Activated naive CD8-positive, alpha-beta T cell (primary cell): ENCODE results near the gene TIPARP.

ENCODE experiments used
- H3K27ac Mint-ChIP-seq: one replicate; pipeline ENCODE4 v1.8.0; 2021; ENCODE audit warnings: mixed read lengths
- H3K27me3 Mint-ChIP-seq: one replicate; pipeline ENCODE4 v1.8.0; 2021; ENCODE audit warnings: mixed read lengths
- H3K36me3 Mint-ChIP-seq: one replicate; pipeline ENCODE4 v1.8.0; 2021; ENCODE audit warnings: mixed read lengths
- H3K4me1 Mint-ChIP-seq: one replicate; pipeline ENCODE4 v1.8.0; 2021; ENCODE audit warnings: low read depth, mixed read lengths
- H3K4me3 Mint-ChIP-seq: one replicate; pipeline ENCODE4 v1.8.0; 2021; ENCODE audit warnings: mild to moderate bottlenecking, mixed read lengths
- H3K9me3 Mint-ChIP-seq: one replicate; pipeline ENCODE4 v1.8.0; 2021; ENCODE audit warnings: low read depth, mixed read lengths

The TIPARP gene

DNA sequence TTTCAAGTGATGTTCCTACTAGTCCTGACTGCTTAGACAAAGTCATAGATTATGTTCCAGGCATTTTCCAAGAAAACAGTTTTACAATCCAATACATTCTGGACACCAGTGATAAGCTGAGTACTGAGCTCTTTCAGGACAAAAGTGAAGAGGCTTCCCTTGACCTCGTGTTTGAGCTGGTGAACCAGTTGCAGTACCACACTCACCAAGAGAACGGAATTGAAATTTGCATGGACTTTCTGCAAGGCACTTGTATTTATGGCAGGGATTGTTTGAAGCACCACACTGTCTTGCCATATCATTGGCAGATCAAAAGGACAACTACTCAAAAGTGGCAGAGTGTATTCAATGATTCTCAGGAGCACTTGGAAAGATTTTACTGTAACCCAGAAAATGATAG lies 3.8 kb downstream of the TIPARP start:
- no peaks in the 10 kb centered on the region for H3K27me3 Mint-ChIP-seq
- peak overlapping the region; percentile 97 for H3K4me3 Mint-ChIP-seq
- peak overlapping the region; percentile 66 for H3K27ac Mint-ChIP-seq
- no peaks in the 10 kb centered on the region for H3K9me3 Mint-ChIP-seq
- peaks cover 70% of the 10 kb centered on the region for H3K4me1 Mint-ChIP-seq
- peaks cover 32% of the 10 kb centered on the region for H3K36me3 Mint-ChIP-seq

DNA sequence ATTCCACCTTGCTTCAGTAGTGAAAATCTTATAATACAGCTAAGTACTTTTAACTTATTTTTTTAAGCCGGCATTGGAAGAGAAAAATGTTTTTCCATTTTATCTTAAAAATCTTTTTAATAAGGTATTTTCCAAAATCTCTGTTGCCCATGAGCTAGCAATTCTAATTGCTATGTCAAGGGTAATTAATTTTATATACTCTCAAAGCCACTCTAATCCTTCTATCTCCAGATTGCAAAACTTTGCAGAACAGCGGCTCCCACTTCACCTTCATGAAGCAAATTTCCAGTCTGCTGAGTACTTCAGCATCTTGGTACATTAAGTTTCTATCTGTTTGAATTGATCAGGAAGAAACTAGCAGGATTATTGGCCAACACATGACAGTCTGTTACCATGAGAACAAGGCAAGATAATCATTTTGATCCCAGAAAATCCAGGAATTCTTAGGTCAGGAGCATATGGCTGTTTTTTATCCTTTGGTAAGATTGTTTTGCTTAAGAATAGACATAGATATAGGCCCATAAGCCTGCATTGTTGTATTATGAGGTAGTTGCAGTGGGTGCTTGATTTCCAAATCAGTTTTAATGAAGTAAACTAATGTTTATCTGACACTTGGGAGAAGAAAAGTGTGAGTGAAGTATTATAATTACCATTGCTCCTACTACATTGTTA lies 6.0 kb downstream of the TIPARP start:
- no peak overlapping the region for H3K27ac Mint-ChIP-seq
- H3K4me3 Mint-ChIP-seq, result peak overlapping the region; percentile 65
- H3K36me3 Mint-ChIP-seq, result peaks cover 32% of the 10 kb centered on the region
- no peaks in the 10 kb centered on the region for H3K27me3 Mint-ChIP-seq
- no peaks in the 10 kb centered on the region for H3K9me3 Mint-ChIP-seq
- peaks cover 80% of the 10 kb centered on the region for H3K4me1 Mint-ChIP-seq

- H3K4me3 Mint-ChIP-seq, result peak overlapping the region; percentile 65
Measured at GRCh38 chr3:156681002-156681401, 6.6 kb downstream of the TIPARP start.

GRCh38 chr3:156682501-156682900 lies 8.1 kb downstream of the TIPARP start:
- peaks cover 31% of the 10 kb centered on the region for H3K36me3 Mint-ChIP-seq
- no peaks in the 10 kb centered on the region for H3K27me3 Mint-ChIP-seq
- H3K27ac Mint-ChIP-seq, result no peak overlapping the region
- peak overlapping the region; percentile 13 for H3K4me3 Mint-ChIP-seq
- peaks cover 84% of the 10 kb centered on the region for H3K4me1 Mint-ChIP-seq
- H3K9me3 Mint-ChIP-seq, result no peaks in the 10 kb centered on the region

More at GRCh38 chr3:156681002-156681401, 6.6 kb downstream of the TIPARP start:
- H3K27me3 Mint-ChIP-seq, result no peaks in the 10 kb centered on the region
- no peak overlapping the region for H3K27ac Mint-ChIP-seq
- H3K4me1 Mint-ChIP-seq, result peaks cover 86% of the 10 kb centered on the region
- H3K36me3 Mint-ChIP-seq, result peaks cover 32% of the 10 kb centered on the region
- H3K9me3 Mint-ChIP-seq, result no peaks in the 10 kb centered on the region

DNA sequence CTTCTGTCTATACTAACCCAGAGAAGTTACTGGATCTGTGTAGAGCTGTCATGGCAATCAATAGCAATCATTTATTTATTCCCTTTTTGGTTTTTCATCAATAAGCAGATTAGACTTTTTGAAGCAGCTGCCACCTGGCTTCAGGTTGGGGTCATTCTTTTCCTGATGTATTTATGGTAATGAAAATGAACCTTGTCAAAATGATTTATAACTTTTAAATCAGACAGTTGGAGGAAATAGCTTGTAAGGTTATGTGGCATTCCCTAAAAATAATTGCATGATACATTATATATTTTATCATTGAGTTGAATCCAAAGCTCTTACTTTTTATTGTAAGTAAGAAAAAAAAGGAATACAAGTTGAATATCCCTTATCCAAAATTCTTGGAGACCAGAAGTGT lies 8.6 kb downstream of the TIPARP start:
- Mint-ChIP-seq H3K9me3 (no peaks in the 10 kb centered on the region), H3K4me3 (no peak overlapping the region), H3K36me3 (peaks cover 29% of the 10 kb centered on the region), H3K4me1 (peaks cover 84% of the 10 kb centered on the region), H3K27me3 (no peaks in the 10 kb centered on the region), H3K27ac (no peak overlapping the region)

GRCh38 chr3:156685198-156685597 lies 10.8 kb downstream of the TIPARP start:
- Mint-ChIP-seq H3K27ac (no peak overlapping the region), H3K27me3 (no peaks in the 10 kb centered on the region), H3K36me3 (peaks cover 26% of the 10 kb centered on the region), H3K9me3 (no peaks in the 10 kb centered on the region), H3K4me1 (peaks cover 85% of the 10 kb centered on the region), H3K4me3 (peak overlapping the region; percentile 38)

- Mint-ChIP-seq H3K4me3 (peak overlapping the region; percentile 38), H3K4me1 (peaks cover 83% of the 10 kb centered on the region), H3K27me3 (no peaks in the 10 kb centered on the region), H3K9me3 (no peaks in the 10 kb centered on the region), H3K36me3 (peaks cover 21% of the 10 kb centered on the region), H3K27ac (peak overlapping the region; percentile 25)
Measured at GRCh38 chr3:156685752-156686151, 11.4 kb downstream of the TIPARP start.

- no peaks in the 10 kb centered on the region for H3K9me3 Mint-ChIP-seq
- no peaks in the 10 kb centered on the region for H3K27me3 Mint-ChIP-seq
- H3K36me3 Mint-ChIP-seq, result peaks cover 13% of the 10 kb centered on the region
- H3K27ac Mint-ChIP-seq, result peak overlapping the region; percentile 12
- peaks cover 81% of the 10 kb centered on the region for H3K4me1 Mint-ChIP-seq
- peak overlapping the region; percentile 15 for H3K4me3 Mint-ChIP-seq
Measured at GRCh38 chr3:156687023-156687422, 12.6 kb downstream of the TIPARP start.

DNA sequence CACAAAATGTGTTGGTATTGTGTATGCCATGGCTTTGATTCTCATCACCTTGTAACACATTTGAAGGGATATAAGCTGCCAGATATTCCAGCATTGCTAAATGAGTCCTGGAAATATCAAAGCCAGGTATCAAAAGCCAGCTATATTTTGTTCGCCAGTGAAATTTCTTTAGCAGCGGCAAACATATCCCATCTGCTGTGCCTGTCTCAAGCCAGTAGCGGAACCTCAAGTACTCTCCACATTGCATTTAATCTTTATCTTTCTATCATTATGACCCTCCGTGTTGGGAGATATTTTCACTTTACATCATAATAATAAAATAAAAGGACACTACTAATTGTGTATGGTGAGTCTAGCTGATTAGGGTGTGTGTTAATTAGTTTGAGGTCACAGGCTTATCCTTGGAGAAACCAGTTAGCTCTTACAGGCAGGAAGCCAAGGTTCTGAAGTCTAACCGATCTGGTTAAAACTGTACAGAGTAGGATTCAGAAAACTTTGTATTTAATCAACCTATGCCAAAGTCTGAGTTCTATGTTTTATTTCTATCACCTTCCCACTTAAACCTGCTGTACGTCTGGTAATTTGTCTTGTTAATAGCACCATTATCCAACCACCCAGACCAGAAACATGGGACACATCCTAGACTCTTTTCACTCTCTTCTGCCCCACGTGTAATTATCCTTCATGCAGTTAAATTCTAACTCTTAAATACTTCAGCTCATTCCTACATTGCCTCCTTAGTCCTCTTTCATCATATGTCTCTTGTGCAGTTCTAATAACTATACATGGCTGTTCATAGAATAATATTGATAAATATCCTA lies 14.5 kb downstream of the TIPARP start:
- H3K27ac Mint-ChIP-seq, result peak overlapping the region; percentile 3
- no peak overlapping the region for H3K4me3 Mint-ChIP-seq
- peaks cover 67% of the 10 kb centered on the region for H3K4me1 Mint-ChIP-seq
- H3K27me3 Mint-ChIP-seq, result no peaks in the 10 kb centered on the region
- H3K36me3 Mint-ChIP-seq, result peaks cover 12% of the 10 kb centered on the region
- H3K9me3 Mint-ChIP-seq, result no peaks in the 10 kb centered on the region

DNA sequence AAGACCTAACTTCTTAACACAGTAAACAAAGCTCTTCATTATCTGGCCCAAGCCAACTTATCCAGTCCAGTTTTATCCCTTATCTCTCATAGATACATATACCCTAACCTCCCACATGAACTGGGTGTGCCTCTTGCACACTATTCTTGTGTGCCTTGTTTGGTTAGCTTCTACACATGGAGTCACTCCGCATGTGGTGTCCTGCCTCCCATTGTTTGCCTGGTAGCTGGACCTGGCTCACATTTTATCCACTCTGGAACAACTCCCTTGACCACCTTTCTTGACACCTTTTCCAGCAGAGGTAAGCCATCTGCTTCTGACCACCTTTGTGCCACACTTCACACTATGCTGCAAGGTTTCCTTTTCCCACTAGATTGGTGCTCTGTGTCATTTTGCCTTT lies 15.2 kb downstream of the TIPARP start:
- Mint-ChIP-seq H3K27ac (peak overlapping the region; percentile 77), H3K9me3 (no peaks in the 10 kb centered on the region), H3K4me3 (no peak overlapping the region), H3K4me1 (peaks cover 63% of the 10 kb centered on the region), H3K36me3 (peaks cover 12% of the 10 kb centered on the region), H3K27me3 (no peaks in the 10 kb centered on the region)

DNA sequence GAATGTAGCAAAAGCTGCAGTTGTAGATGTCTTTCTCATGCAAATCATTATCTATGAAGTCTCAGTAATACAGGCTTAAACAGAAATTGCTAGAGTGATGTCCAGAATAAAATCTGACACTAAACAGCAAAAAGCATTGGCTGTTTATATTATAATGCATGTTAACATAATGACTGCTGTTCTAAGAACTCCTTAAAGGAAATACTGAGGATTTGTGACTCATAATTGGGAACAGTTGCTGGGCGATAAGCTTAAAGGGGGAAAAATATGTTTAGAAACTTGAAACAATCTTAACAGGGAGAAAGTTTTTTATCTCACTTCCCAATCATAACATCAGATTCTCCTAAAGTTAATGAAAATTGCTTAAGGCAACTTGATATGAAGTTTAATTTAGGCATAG lies 17.5 kb downstream of the TIPARP start:
- no peaks in the 10 kb centered on the region for H3K27me3 Mint-ChIP-seq
- H3K9me3 Mint-ChIP-seq, result no peaks in the 10 kb centered on the region
- no peak overlapping the region for H3K27ac Mint-ChIP-seq
- H3K4me3 Mint-ChIP-seq, result no peak overlapping the region
- H3K4me1 Mint-ChIP-seq, result peaks cover 44% of the 10 kb centered on the region
- H3K36me3 Mint-ChIP-seq, result peaks cover 21% of the 10 kb centered on the region

DNA sequence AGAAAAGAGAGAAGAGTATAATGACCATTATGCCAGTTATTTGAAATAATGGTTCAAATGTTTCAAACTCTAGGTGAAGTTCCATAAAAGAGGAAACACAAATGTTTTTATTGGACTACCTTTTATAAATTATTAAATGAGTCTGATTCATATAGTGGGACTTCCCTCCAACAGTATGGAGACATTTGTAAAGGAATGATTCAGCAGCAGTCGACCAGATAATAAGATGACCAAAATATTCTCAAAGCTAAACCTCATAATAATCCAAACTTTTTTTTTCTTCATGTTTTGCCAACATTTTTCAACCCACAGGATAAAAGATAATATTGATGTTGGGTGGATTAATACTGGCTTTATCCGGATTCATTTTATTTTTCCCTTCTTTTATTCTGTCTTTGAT lies 18.8 kb downstream of the TIPARP start:
- no peak overlapping the region for H3K27ac Mint-ChIP-seq
- H3K4me1 Mint-ChIP-seq, result peaks cover 34% of the 10 kb centered on the region
- H3K36me3 Mint-ChIP-seq, result peaks cover 27% of the 10 kb centered on the region
- no peak overlapping the region for H3K4me3 Mint-ChIP-seq
- no peaks in the 10 kb centered on the region for H3K9me3 Mint-ChIP-seq
- H3K27me3 Mint-ChIP-seq, result no peaks in the 10 kb centered on the region

GRCh38 chr3:156694536-156694935 lies 20.1 kb downstream of the TIPARP start:
- peaks cover 31% of the 10 kb centered on the region for H3K36me3 Mint-ChIP-seq
- H3K27me3 Mint-ChIP-seq, result no peaks in the 10 kb centered on the region
- no peak overlapping the region for H3K27ac Mint-ChIP-seq
- peaks cover 28% of the 10 kb centered on the region for H3K4me1 Mint-ChIP-seq
- no peak overlapping the region for H3K4me3 Mint-ChIP-seq
- no peaks in the 10 kb centered on the region for H3K9me3 Mint-ChIP-seq

DNA sequence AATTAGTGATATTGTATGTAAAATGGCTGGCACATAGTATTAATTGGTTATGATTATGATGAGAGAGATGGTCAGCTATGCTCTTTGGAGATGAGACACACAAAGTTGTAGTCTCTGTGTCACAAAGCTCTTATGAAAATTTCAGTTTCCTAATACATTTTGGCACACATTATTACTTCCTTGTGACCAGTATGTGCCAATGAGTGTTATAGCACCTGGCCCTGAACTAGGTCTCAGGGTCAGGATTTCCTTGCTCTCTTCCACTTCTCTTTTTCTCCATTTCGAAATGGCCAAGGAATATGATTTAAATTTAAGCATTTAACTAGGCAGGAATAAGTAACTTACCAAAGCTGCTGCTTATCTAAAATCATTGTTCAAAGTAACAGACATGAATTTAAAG lies 28.0 kb downstream of the TIPARP start:
- H3K4me1 Mint-ChIP-seq, result peaks cover 8% of the 10 kb centered on the region
- no peaks in the 10 kb centered on the region for H3K27me3 Mint-ChIP-seq
- H3K4me3 Mint-ChIP-seq, result no peak overlapping the region
- peaks cover 30% of the 10 kb centered on the region for H3K36me3 Mint-ChIP-seq
- no peaks in the 10 kb centered on the region for H3K9me3 Mint-ChIP-seq
- peak overlapping the region; percentile 58 for H3K27ac Mint-ChIP-seq

GRCh38 chr3:156704370-156705036 lies 30.1 kb downstream of the TIPARP start:
- no peak overlapping the region for H3K4me3 Mint-ChIP-seq
- peak overlapping the region; percentile 16 for H3K27ac Mint-ChIP-seq
- H3K4me1 Mint-ChIP-seq, result peaks cover 2% of the 10 kb centered on the region
- peaks cover 15% of the 10 kb centered on the region for H3K36me3 Mint-ChIP-seq
- no peaks in the 10 kb centered on the region for H3K9me3 Mint-ChIP-seq
- no peaks in the 10 kb centered on the region for H3K27me3 Mint-ChIP-seq
